Lower leg skin (tissue), 4 donors: ENCODE data around the gene SLC35F3. TPM values are rescaled to one million over a fixed set of nuclear protein-coding genes. Genes with fewer than 3 reads are reported as not detected.

ENCODE experiments used
- DNase-seq, 2 donors: peaks; one replicate each; pipeline ENCODE4 v3.0.0-alpha.2; 2019; ENCODE audit warnings: low spot score in 2 of 2
- H3K4me3 ChIP-seq: fragments of 200-600 bp; sonication (generic); 2 replicates; pipeline ENCODE4 v1.5.1; 2017; ENCODE audit warnings: mild to moderate bottlenecking, low read depth; ENCODE audit not compliant: poor library complexity, severe bottlenecking
- CTCF ChIP-seq, 3 donors: fragments of 450-650 bp; IDR thresholded peaks; one replicate each; pipeline ENCODE4 v1.5.1; 2016; ENCODE audit warnings: antibody characterized with exemption in 3 of 3, mild to moderate bottlenecking in 3 of 3, moderate library complexity in 2 of 3
- POLR2A ChIP-seq, 2 donors: fragments of 450-650 bp; IDR thresholded peaks; one replicate each; pipeline ENCODE4 v1.6.1; 2016 to 2017; ENCODE audit warnings: antibody characterized with exemption in 2 of 2, mild to moderate bottlenecking in 1 of 2, moderate library complexity in 1 of 2
- WGBS, 2 donors: methylation state at CpG; one replicate each; pipeline ENCODE4 v1.1.5; 2018; 5-methylcytosine and 5-hydroxymethylcytosine counted together
- intact Hi-C: fragments of 100-400 bp; cut with DNase I; formaldehyde crosslinking; loops from one replicate; pipeline ENCODE4 v1.15.0; 2023; ENCODE audit warnings: low total_unique reads
- total RNA-seq, 4 donors: library from RNA; depleted of rRNA; stranded (reverse); fragments of >200 nt; gene quantifications; one replicate each; pipeline ENCODE4 v1.1.0, GENCODE V29; 2016

SLC35F3 gene
- total RNA-seq, 4 donors from 2014 or later, result 0.42 to 0.83 (median 0.64) TPM

- no peak for TF ChIP-seq POLR2A (IDR thresholded peaks at IDR 0.05)
- no peak for TF ChIP-seq CTCF (IDR thresholded peaks at IDR 0.05)
- intact Hi-C loops, result no loop called here
- DNase-seq, result no peak
- WGBS, 2 donors, result 40 to 41% methylated on average over 5 of the region's 5 CpGs
- H3K4me3 ChIP-seq, result no peak overlapping the region
Measured at GRCh38 chr1:234000557-234001041, 96.1 kb downstream of the SLC35F3 start.

- TF ChIP-seq CTCF (IDR thresholded peaks at IDR 0.05), result no peak
- no peak for TF ChIP-seq POLR2A (IDR thresholded peaks at IDR 0.05)
- intact Hi-C loops, result no loop called here
- H3K4me3 ChIP-seq, result no peak overlapping the region
- no peak for DNase-seq
Measured at GRCh38 chr1:234001817-234002216, 97.3 kb downstream of the SLC35F3 start.

- H3K4me3 ChIP-seq, result no peak overlapping the region
- TF ChIP-seq POLR2A (IDR thresholded peaks at IDR 0.05) (no peak), CTCF (IDR thresholded peaks at IDR 0.05) (no peak)
- DNase-seq, result no peak
- intact Hi-C loops, result no loop called here
Measured at GRCh38 chr1:234004591-234004990, 100.1 kb downstream of the SLC35F3 start.

GRCh38 chr1:234007684-234008083 lies 103.2 kb downstream of the SLC35F3 start:
- WGBS, 2 donors, result 71 to 74% methylated on average over 1 of the region's 1 CpG
- TF ChIP-seq POLR2A (IDR thresholded peaks at IDR 0.05) (no peak), CTCF (IDR thresholded peaks at IDR 0.05) (no peak)
- H3K4me3 ChIP-seq, result no peak overlapping the region
- DNase-seq, result no peak
- intact Hi-C loops, result no loop called here

GRCh38 chr1:234008591-234008990 lies 104.1 kb downstream of the SLC35F3 start:
- TF ChIP-seq CTCF (IDR thresholded peaks at IDR 0.05), result no peak
- intact Hi-C loops, result no loop called here
- H3K4me3 ChIP-seq, result no peak overlapping the region
- DNase-seq, result no peak

GRCh38 chr1:234009668-234010067 lies 105.2 kb downstream of the SLC35F3 start:
- TF ChIP-seq POLR2A (IDR thresholded peaks at IDR 0.05) (no peak), CTCF (IDR thresholded peaks at IDR 0.05) (no peak)
- intact Hi-C loops, result no loop called here
- no peak for DNase-seq
- H3K4me3 ChIP-seq, result no peak overlapping the region
- WGBS, 2 donors, result 80 to 97% methylated on average over 1 of the region's 1 CpG
